Fibroblast of villous mesenchyme (primary cell): ENCODE results near the gene AFF1. TPM values are rescaled to one million over a fixed set of nuclear protein-coding genes. Genes with fewer than 3 reads are reported as not detected.
"Not testable (repeated sequence)": the region's sequence is repeated elsewhere in the genome, so short reads cannot be mapped to it uniquely, and the experiment has no call there.

Experiments used
- DNase-seq: peaks from one replicate; pipeline ENCODE4 v3.0.0-alpha.2; 2010; ENCODE audit warnings: low read depth
- H3K4me3 ChIP-seq: 2 replicates; pipeline ENCODE4 v1.5.1; 2011; ENCODE audit warnings: low read depth, mild to moderate bottlenecking, low read length
- CTCF ChIP-seq: IDR thresholded peaks from 2 replicates; pipeline ENCODE4 v1.5.1; 2012; ENCODE audit warnings: low read depth, mild to moderate bottlenecking, low read length; ENCODE audit not compliant: insufficient read depth
- total RNA-seq: library from RNA; depleted of rRNA; stranded (reverse); fragments of >200 nt; gene quantifications from 2 replicates; pipeline ENCODE4 v1.2.3, GENCODE V29; 2012

AFF1 gene
- total RNA-seq, 1 donor, result 34.1 TPM

- no peak for TF ChIP-seq CTCF
- no peak overlapping the region for H3K4me3 ChIP-seq
- no peak for DNase-seq
These were observed 43.9 kb downstream of the AFF1 start for GRCh38 chr4:86978709-86979108.

GRCh38 chr4:86980230-86980629, 45.4 kb downstream of the AFF1 start:
- TF ChIP-seq CTCF, result no peak
- no peak overlapping the region for H3K4me3 ChIP-seq
- DNase-seq, result no peak

GRCh38 chr4:86981789-86982188, 47.0 kb downstream of the AFF1 start:
- no peak for TF ChIP-seq CTCF
- H3K4me3 ChIP-seq, result no peak overlapping the region
- DNase-seq, result no peak

GRCh38 chr4:86985852-86986251, 51.0 kb downstream of the AFF1 start:
- DNase-seq, H3K4me3 ChIP-seq: not testable (repeated sequence)

- not testable (repeated sequence) for DNase-seq, H3K4me3 ChIP-seq
These were observed 54.8 kb downstream of the AFF1 start for GRCh38 chr4:86989658-86990057.

GRCh38 chr4:86990510-86990909, 55.7 kb downstream of the AFF1 start:
- no peak for TF ChIP-seq CTCF
- H3K4me3 ChIP-seq, result no peak overlapping the region
- no peak for DNase-seq

- no peak overlapping the region for H3K4me3 ChIP-seq
- DNase-seq, result no peak
- no peak for TF ChIP-seq CTCF
These were observed 57.2 kb downstream of the AFF1 start for GRCh38 chr4:86991994-86992393.

- no peak for DNase-seq
- TF ChIP-seq CTCF, result no peak
- H3K4me3 ChIP-seq, result no peak overlapping the region
These were observed 59.3 kb downstream of the AFF1 start for GRCh38 chr4:86993909-86994681.
